Gastrocnemius medialis (tissue), 4 donors: ENCODE measurements around the gene CPA3. TPM values are rescaled to one million over a fixed set of nuclear protein-coding genes. Genes with fewer than 3 reads are reported as not detected.

ENCODE experiments used
- ATAC-seq, 2 donors: fragments of 150-250 bp; one replicate each; pipeline ENCODE4 v1.9.1; 2016
- DNase-seq, 2 donors: peaks; one replicate each; pipeline ENCODE4 v3.0.0-alpha.2; 2019
- H3K27ac ChIP-seq, 4 donors: fragments of 200-600 bp; sonication (generic); 1 replicate in 1 of 4; 2 replicates in 3 of 4; pipeline ENCODE4 v1.5.1; 2016 to 2018; ENCODE audit warnings: mild to moderate bottlenecking in 2 of 4, moderate library complexity in 1 of 4
- H3K27me3 ChIP-seq, 3 donors: fragments of 200-600 bp; sonication (generic) in 2 of 3; 1 replicate in 1 of 3; 2 replicates in 2 of 3; pipeline versions ENCODE4 v1.5.1 to v1.6.0; 2016 to 2019; ENCODE audit warnings: mild to moderate bottlenecking in 1 of 3, moderate library complexity in 1 of 3
- H3K36me3 ChIP-seq, 2 donors: fragments of 200-600 bp; sonication (generic) in 1 of 2; one replicate each; pipeline ENCODE4 v1.5.1; 2017 to 2018
- H3K4me1 ChIP-seq, 2 donors: fragments of 200-600 bp; sonication (generic) in 1 of 2; one replicate each; pipeline ENCODE4 v1.5.1; 2016 to 2017; ENCODE audit warnings: mild to moderate bottlenecking in 2 of 2
- H3K4me3 ChIP-seq, 4 donors: fragments of 200-600 bp; sonication (generic) in 3 of 4; 1 replicate in 1 of 4; 2 replicates in 3 of 4; pipeline ENCODE4 v1.5.1; 2016 to 2019; ENCODE audit warnings: mild to moderate bottlenecking in 2 of 4
- H3K9me3 ChIP-seq, 3 donors: fragments of 200-600 bp; sonication (generic) in 2 of 3; 1 replicate in 1 of 3; 2 replicates in 2 of 3; pipeline ENCODE4 v1.5.1; 2016 to 2019
- POLR2A ChIP-seq, 2 donors: fragments of 450-650 bp; IDR thresholded peaks; one replicate each; pipeline ENCODE4 v1.6.1; 2017; ENCODE audit warnings: antibody characterized with exemption in 2 of 2, mild to moderate bottlenecking in 2 of 2, moderate library complexity in 2 of 2
- in situ Hi-C, 4 donors: fragments of 200-750 bp; cut with MboI; loops; one replicate each; pipeline versions ENCODE4 v1.15.0 to v1.8.0; 2017; ENCODE audit warnings: low sequenced_read_pairs in 4 of 4
- intact Hi-C: fragments of 100-400 bp; cut with DNase I; formaldehyde crosslinking; loops from one replicate; pipeline ENCODE4 v1.15.1; 2023; ENCODE audit warnings: low total_unique reads
- total RNA-seq, 4 donors: library from RNA; depleted of rRNA; stranded (reverse); fragments of >200 nt; gene quantifications; one replicate each; pipeline versions ENCODE4 v1.1.0 to v1.2.3, GENCODE V29; 2016
- TF ChIP-seq, protein P1 (sequence below), 5 experiments: fragments of 450-650 bp in 3 of 5; fragments of 200-600 bp in 2 of 5; sonication (generic) in 2 of 5; IDR thresholded peaks in 4 of 5; conservative IDR thresholded peaks in 1 of 5; 1 replicate in 4 of 5; 2 replicates in 1 of 5; pipeline ENCODE4 v1.5.1; 2016 to 2019; ENCODE audit warnings: antibody characterized with exemption in 5 of 5, mild to moderate bottlenecking in 3 of 5, moderate library complexity in 3 of 5

CPA3 gene
- total RNA-seq, 4 donors from 2014 or later, result 1.00 to 4.7 (median 1.8) TPM; not detected in 1

DNA sequence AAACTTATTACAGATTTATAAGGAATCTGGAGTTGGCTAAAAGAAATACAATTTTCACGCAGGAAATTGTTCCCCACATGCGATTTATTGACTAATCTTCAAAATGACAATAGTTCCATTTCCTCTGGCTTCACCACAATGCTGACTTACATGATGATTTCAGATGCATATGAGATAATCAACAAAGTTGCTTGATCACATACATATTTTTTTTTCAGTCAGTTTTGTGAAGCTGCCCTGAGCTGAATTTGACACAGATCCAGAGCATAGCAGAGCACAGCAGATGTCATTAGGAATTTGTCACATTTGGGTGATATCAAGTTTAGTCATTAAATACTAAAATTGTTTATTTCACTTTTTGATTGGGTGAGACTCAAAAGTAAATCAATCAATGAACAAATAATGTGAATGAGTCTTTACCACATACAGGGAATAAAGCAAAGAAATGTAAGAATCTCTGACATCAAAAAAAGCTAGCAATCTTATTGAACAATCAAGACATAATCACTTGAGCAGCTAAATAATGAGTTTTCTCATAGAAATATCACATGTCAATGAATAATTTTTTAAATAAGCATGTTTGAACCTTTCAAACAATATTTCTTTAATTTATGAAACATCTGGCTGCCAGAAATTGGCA lies 19.2 kb upstream of the CPA3 start:
- no peaks in the 10 kb centered on the region for H3K4me1 ChIP-seq
- intact Hi-C loops (no loop called here), in situ Hi-C loops (no loop called here)
- H3K27me3 ChIP-seq, result no peaks in the 10 kb centered on the region
- no peak for DNase-seq
- no peak for ATAC-seq
- no peaks in the 10 kb centered on the region for H3K36me3 ChIP-seq
- no peak overlapping the region for H3K27ac ChIP-seq
- no peak overlapping the region for H3K4me3 ChIP-seq
- no peak for TF ChIP-seq POLR2A (IDR thresholded peaks at IDR 0.05)
- TF ChIP-seq, protein P1, sequence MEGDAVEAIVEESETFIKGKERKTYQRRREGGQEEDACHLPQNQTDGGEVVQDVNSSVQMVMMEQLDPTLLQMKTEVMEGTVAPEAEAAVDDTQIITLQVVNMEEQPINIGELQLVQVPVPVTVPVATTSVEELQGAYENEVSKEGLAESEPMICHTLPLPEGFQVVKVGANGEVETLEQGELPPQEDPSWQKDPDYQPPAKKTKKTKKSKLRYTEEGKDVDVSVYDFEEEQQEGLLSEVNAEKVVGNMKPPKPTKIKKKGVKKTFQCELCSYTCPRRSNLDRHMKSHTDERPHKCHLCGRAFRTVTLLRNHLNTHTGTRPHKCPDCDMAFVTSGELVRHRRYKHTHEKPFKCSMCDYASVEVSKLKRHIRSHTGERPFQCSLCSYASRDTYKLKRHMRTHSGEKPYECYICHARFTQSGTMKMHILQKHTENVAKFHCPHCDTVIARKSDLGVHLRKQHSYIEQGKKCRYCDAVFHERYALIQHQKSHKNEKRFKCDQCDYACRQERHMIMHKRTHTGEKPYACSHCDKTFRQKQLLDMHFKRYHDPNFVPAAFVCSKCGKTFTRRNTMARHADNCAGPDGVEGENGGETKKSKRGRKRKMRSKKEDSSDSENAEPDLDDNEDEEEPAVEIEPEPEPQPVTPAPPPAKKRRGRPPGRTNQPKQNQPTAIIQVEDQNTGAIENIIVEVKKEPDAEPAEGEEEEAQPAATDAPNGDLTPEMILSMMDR (IDR thresholded peaks at IDR 0.05 in 4 of 5, conservative IDR thresholded peaks at IDR 0.05 in 1 of 5), result no peak
- H3K9me3 ChIP-seq, result no peaks in the 10 kb centered on the region

DNA sequence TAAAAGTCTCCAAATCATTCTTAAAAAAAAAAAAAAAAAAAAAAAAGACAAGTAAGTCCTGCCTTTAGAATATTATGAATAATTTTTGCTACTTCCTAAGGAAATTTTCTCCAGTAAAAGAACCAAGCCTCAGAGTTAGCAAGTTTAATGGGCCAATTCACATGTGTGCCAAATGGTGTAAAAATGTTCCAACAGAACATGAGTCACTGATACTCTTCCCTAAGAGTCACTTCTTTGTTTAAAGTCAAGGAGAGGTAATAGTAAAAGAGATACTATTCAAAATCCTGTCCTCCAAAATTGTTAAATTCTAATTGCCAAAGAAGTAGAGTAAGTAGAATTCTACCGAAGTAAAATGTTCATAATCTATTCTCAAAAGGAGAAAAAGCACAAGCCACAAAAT lies 17.7 kb upstream of the CPA3 start:
- ATAC-seq, result no peak
- Histone ChIP-seq H3K27ac (no peak overlapping the region), H3K4me3 (no peak overlapping the region), H3K27me3 (no peaks in the 10 kb centered on the region), H3K4me1 (no peaks in the 10 kb centered on the region), H3K9me3 (no peaks in the 10 kb centered on the region), H3K36me3 (no peaks in the 10 kb centered on the region)
- intact Hi-C loops (no loop called here), in situ Hi-C loops (no loop called here)
- no peak for TF ChIP-seq POLR2A (IDR thresholded peaks at IDR 0.05)
- TF ChIP-seq, protein P1 (IDR thresholded peaks at IDR 0.05 in 4 of 5, conservative IDR thresholded peaks at IDR 0.05 in 1 of 5), result no peak
- DNase-seq, result no peak

DNA sequence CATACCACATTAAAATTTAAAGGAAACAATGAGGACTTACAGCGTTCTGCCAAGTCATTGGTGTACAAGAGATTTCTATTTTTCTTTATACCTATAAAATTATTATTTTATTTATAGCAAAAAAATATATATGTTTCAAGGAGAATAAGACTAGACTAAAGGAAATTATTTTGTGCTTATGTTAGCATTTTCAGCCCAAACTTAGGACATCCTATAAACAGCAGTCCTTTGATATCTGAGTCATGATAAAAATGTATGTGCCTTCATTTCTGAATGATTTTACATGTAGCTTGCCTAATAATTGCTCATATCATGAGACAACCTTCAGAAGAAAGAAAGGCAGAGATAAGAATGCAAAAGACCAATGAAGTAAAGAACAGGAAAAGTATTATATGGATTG lies 16.7 kb upstream of the CPA3 start:
- no peak overlapping the region for H3K4me3 ChIP-seq
- ATAC-seq (no peak), DNase-seq (no peak)
- TF ChIP-seq POLR2A (IDR thresholded peaks at IDR 0.05), result no peak
- TF ChIP-seq, protein P1 (IDR thresholded peaks at IDR 0.05 in 4 of 5, conservative IDR thresholded peaks at IDR 0.05 in 1 of 5), result no peak
- H3K4me1 ChIP-seq, result no peaks in the 10 kb centered on the region
- no peaks in the 10 kb centered on the region for H3K36me3 ChIP-seq
- H3K27me3 ChIP-seq, result no peaks in the 10 kb centered on the region
- intact Hi-C loops (no loop called here), in situ Hi-C loops (no loop called here)
- no peak overlapping the region for H3K27ac ChIP-seq
- no peaks in the 10 kb centered on the region for H3K9me3 ChIP-seq

- ATAC-seq (no peak), DNase-seq (no peak)
- no peak overlapping the region for H3K27ac ChIP-seq
- H3K36me3 ChIP-seq, result no peaks in the 10 kb centered on the region
- H3K4me1 ChIP-seq, result peaks cover 0 to 8% of the 10 kb centered on the region in 2 donors
- no peak overlapping the region for H3K4me3 ChIP-seq
- intact Hi-C loops (no loop called here), in situ Hi-C loops (loop anchor here in 2 of 4 donors (25.0 kb wide), 1 partner anchor 260 kb away; no protein-coding TSS in a partner anchor)
- TF ChIP-seq, protein P1 (IDR thresholded peaks at IDR 0.05 in 4 of 5, conservative IDR thresholded peaks at IDR 0.05 in 1 of 5), result no peak
- TF ChIP-seq POLR2A (IDR thresholded peaks at IDR 0.05), result no peak
- H3K9me3 ChIP-seq, result no peaks in the 10 kb centered on the region
- H3K27me3 ChIP-seq, result no peaks in the 10 kb centered on the region
Observed at GRCh38 chr3:148852271-148852992, 12.7 kb upstream of the CPA3 start.
